ENCODE data around the gene SPEF2.
A peak's percentile ranks its signal among the peaks of the same experiment; 100 is the strongest.

Gene SPEF2

GRCh38 chr5:35707659-35708058 is 90.0 kb downstream of the SPEF2 start:
- DNase-seq (ENCODE audit: insufficient read length, low spot score) (no peak), FAIRE-seq (no peak)

- FAIRE-seq = peak; percentile 63
- no peak for DNase-seq (ENCODE audit: insufficient read length, low spot score)
Measured at GRCh38 chr5:35709688-35710087, 92.0 kb downstream of the SPEF2 start.

- FAIRE-seq (no peak), DNase-seq (ENCODE audit: insufficient read length, low spot score) (no peak)
Measured at GRCh38 chr5:35717718-35718117, 100.1 kb downstream of the SPEF2 start.

GRCh38 chr5:35735718-35736117 is 118.1 kb downstream of the SPEF2 start:
- FAIRE-seq = no peak
- no peak for DNase-seq (ENCODE audit: insufficient read length, low spot score)

GRCh38 chr5:35736280-35736679 is 118.6 kb downstream of the SPEF2 start:
- no peak for DNase-seq (ENCODE audit: insufficient read length, low spot score)
- peak; percentile 90 for FAIRE-seq

GRCh38 chr5:35741126-35741716 is 123.6 kb downstream of the SPEF2 start:
- FAIRE-seq (peak; percentile 77), DNase-seq (ENCODE audit: insufficient read length, low spot score) (peak; percentile 28)

- FAIRE-seq = no peak
Measured at GRCh38 chr5:35741971-35742370, 124.3 kb downstream of the SPEF2 start.

GRCh38 chr5:35743644-35744043 is 126.0 kb downstream of the SPEF2 start:
- FAIRE-seq = no peak

More at GRCh38 chr5:35741971-35742370, 124.3 kb downstream of the SPEF2 start:
- DNase-seq (ENCODE audit: insufficient read length, low spot score) = no peak

GRCh38 chr5:35745193-35745592 is 127.5 kb downstream of the SPEF2 start:
- no peak for DNase-seq (ENCODE audit: insufficient read length, low spot score)
- no peak for FAIRE-seq

More at GRCh38 chr5:35743644-35744043, 126.0 kb downstream of the SPEF2 start:
- no peak for DNase-seq (ENCODE audit: insufficient read length, low spot score)

- FAIRE-seq = no peak
- no peak for DNase-seq (ENCODE audit: insufficient read length, low spot score)
Measured at GRCh38 chr5:35745660-35746059, 128.0 kb downstream of the SPEF2 start.

GRCh38 chr5:35752012-35752411 is 134.3 kb downstream of the SPEF2 start:
- DNase-seq (ENCODE audit: insufficient read length, low spot score) = no peak
- FAIRE-seq = no peak

GRCh38 chr5:35753500-35753899 is 135.8 kb downstream of the SPEF2 start:
- no peak for DNase-seq (ENCODE audit: insufficient read length, low spot score)
- no peak for FAIRE-seq

GRCh38 chr5:35754481-35754880 is 136.8 kb downstream of the SPEF2 start:
- FAIRE-seq (no peak), DNase-seq (ENCODE audit: insufficient read length, low spot score) (no peak)

- DNase-seq (ENCODE audit: insufficient read length, low spot score) (no peak), FAIRE-seq (peak; percentile 71)
Measured at GRCh38 chr5:35755966-35756365, 138.3 kb downstream of the SPEF2 start.

GRCh38 chr5:35758151-35758724 is 140.6 kb downstream of the SPEF2 start:
- FAIRE-seq = peak; percentile 97
- DNase-seq (ENCODE audit: insufficient read length, low spot score) = no peak

GRCh38 chr5:35761541-35761940 is 143.9 kb downstream of the SPEF2 start:
- FAIRE-seq (no peak), DNase-seq (ENCODE audit: insufficient read length, low spot score) (no peak)

- DNase-seq (ENCODE audit: insufficient read length, low spot score) (no peak), FAIRE-seq (no peak)
Measured at GRCh38 chr5:35762368-35762767, 144.7 kb downstream of the SPEF2 start.

- FAIRE-seq = no peak
Measured at GRCh38 chr5:35765921-35766320, 148.3 kb downstream of the SPEF2 start.

GRCh38 chr5:35771300-35771699 is 153.6 kb downstream of the SPEF2 start:
- FAIRE-seq (peak; percentile 99), DNase-seq (ENCODE audit: insufficient read length, low spot score) (peak; percentile 68)

More at GRCh38 chr5:35765921-35766320, 148.3 kb downstream of the SPEF2 start:
- DNase-seq (ENCODE audit: insufficient read length, low spot score) = no peak

GRCh38 chr5:35771839-35772238 is 154.2 kb downstream of the SPEF2 start:
- FAIRE-seq = no peak

GRCh38 chr5:35773967-35774366 is 156.3 kb downstream of the SPEF2 start:
- peak; percentile 44 for FAIRE-seq
- no peak for DNase-seq (ENCODE audit: insufficient read length, low spot score)

More at GRCh38 chr5:35771839-35772238, 154.2 kb downstream of the SPEF2 start:
- no peak for DNase-seq (ENCODE audit: insufficient read length, low spot score)

GRCh38 chr5:35776757-35777156 is 159.1 kb downstream of the SPEF2 start:
- no peak for DNase-seq (ENCODE audit: insufficient read length, low spot score)
- FAIRE-seq = peak; percentile 40

Data from HTR-8/SVneo (cell line).